HAP-1 (cell line): Measurements from ENCODE around the gene ALK.

ENCODE experiments used
- DNase-seq, 2 experiments: peaks; one replicate each; pipeline ENCODE4 v3.0.0-alpha.2; 2016 to 2020; ENCODE audit warnings: low spot score in 2 of 2
- H3K27me3 ChIP-seq: fragments of 250-450 bp; sonication (Bioruptor Pico); 2 replicates; pipeline ENCODE4 v1.5.1; 2020; ENCODE audit warnings: low read depth, mild to moderate bottlenecking, moderate library complexity
- H3K36me3 ChIP-seq: fragments of 250-450 bp; sonication (Bioruptor Pico); replicated peaks from 2 replicates; pipeline ENCODE4 v1.5.1; 2020; ENCODE audit warnings: mild to moderate bottlenecking
- H3K4me1 ChIP-seq: fragments of 250-450 bp; sonication (Bioruptor Pico); 2 replicates; pipeline ENCODE4 v1.5.1; 2020; ENCODE audit warnings: mild to moderate bottlenecking
- H3K4me3 ChIP-seq: fragments of 250-450 bp; sonication (Bioruptor Pico); 2 replicates; pipeline ENCODE4 v1.5.1; 2020; ENCODE audit warnings: mild to moderate bottlenecking, moderate library complexity
- H3K9me3 ChIP-seq: fragments of 250-450 bp; sonication (Bioruptor Pico); 2 replicates; pipeline ENCODE4 v1.5.1; 2020; ENCODE audit warnings: mild to moderate bottlenecking, moderate library complexity
- in situ Hi-C: fragments of 300-500 bp; cut with MboI; formaldehyde crosslinking; loops from 3 replicates; pipeline ENCODE4 v1.14.3; 2020; ENCODE audit warnings: low sequenced_read_pairs, inconsistent platforms, mixed read lengths

ALK gene

GRCh38 chr2:29490045-29490444 is 431.3 kb downstream of the ALK start:
- Histone ChIP-seq H3K27me3 (no peaks in the 10 kb centered on the region), H3K36me3 (no peaks in the 10 kb centered on the region), H3K4me3 (no peak overlapping the region), H3K4me1 (no peaks in the 10 kb centered on the region), H3K9me3 (no peaks in the 10 kb centered on the region)
- in situ Hi-C loops: no loop called here
- DNase-seq: no peak

DNA sequence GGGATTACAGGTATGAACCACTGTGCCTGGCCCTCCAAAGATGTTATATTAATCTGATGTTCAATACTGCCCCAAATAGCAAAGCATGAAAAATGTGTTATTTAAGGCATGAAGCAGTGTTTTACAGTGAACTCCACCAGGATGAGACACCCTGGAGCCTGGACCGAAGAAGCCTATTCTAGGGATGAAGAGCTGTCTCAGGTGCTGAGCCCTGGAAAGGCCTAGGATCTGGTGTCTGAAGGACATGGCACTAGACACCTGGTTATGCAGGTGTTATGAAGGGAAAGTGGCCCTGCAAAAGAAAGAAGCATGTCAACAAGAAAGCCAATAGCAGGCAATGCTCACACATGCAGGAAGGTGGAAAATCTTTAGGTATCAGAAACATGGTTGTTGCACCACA is 431.8 kb downstream of the ALK start:
- no peak for DNase-seq
- no peaks in the 10 kb centered on the region for H3K36me3 ChIP-seq
- H3K4me1 ChIP-seq: no peaks in the 10 kb centered on the region
- H3K4me3 ChIP-seq: no peak overlapping the region
- in situ Hi-C loops: no loop called here
- H3K27me3 ChIP-seq: 0 out of 2 replicates have a peak, but pooled peaks cover 3% of the 10 kb centered on the region
- H3K9me3 ChIP-seq: no peaks in the 10 kb centered on the region

- Histone ChIP-seq H3K4me1 (no peaks in the 10 kb centered on the region), H3K4me3 (no peak overlapping the region), H3K9me3 (no peaks in the 10 kb centered on the region), H3K27me3 (0 out of 2 replicates have a peak, but pooled peaks cover 6% of the 10 kb centered on the region), H3K36me3 (no peaks in the 10 kb centered on the region)
- no peak for DNase-seq
- in situ Hi-C loops: no loop called here
Measured at GRCh38 chr2:29487967-29488555, 433.3 kb downstream of the ALK start.

DNA sequence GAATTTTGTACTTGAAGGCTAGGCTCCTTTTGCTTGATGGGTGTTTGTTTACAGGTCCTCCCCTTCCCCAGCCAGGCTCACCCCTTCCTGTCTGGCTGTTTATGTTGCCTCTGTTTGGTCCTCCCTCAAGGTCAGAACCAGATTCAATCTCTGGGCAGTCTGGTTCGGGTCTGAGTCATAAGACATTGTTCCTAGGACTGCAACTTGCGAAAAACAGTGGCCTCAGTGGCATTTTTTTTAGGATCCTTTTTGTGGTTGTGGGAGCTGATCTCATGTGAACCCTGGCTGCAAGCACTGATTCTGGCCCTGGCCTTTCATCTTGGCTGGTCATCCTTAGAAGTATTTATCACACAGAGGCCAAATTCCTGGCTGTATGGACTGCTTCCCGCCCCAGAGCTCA is 435.8 kb downstream of the ALK start:
- no peak overlapping the region for H3K4me3 ChIP-seq
- no peaks in the 10 kb centered on the region for H3K4me1 ChIP-seq
- 0 out of 2 replicates have a peak, but pooled peaks cover 6% of the 10 kb centered on the region for H3K27me3 ChIP-seq
- DNase-seq: no peak
- in situ Hi-C loops: no loop called here
- no peaks in the 10 kb centered on the region for H3K36me3 ChIP-seq
- no peaks in the 10 kb centered on the region for H3K9me3 ChIP-seq

GRCh38 chr2:29485117-29485516 is 436.3 kb downstream of the ALK start:
- no peak for DNase-seq
- in situ Hi-C loops: no loop called here
- H3K9me3 ChIP-seq: no peaks in the 10 kb centered on the region
- H3K4me3 ChIP-seq: no peak overlapping the region
- H3K4me1 ChIP-seq: no peaks in the 10 kb centered on the region
- 0 out of 2 replicates have a peak, but pooled peaks cover 6% of the 10 kb centered on the region for H3K27me3 ChIP-seq
- no peaks in the 10 kb centered on the region for H3K36me3 ChIP-seq

DNA sequence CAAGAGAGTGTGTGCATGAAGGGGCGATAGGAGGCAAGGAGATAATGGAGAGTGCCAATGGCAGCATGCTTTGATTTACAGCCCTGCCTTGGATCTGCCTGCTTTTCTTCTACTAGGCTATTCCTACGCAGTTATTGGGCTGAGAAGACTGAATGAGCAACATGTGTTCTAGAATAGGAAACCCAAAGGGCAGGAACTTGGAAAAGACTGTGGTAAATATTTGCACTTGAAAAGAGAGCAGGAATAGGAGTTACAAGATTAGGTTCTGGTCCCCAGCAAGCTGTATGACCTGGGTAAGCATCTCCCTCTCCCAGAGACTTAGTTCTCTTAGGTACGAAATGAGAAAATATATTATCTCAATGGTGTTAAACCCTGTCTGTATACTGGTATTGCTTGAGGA is 438.5 kb downstream of the ALK start:
- DNase-seq: no peak
- Histone ChIP-seq H3K27me3 (0 out of 2 replicates have a peak, but pooled peaks cover 6% of the 10 kb centered on the region), H3K9me3 (no peaks in the 10 kb centered on the region), H3K4me3 (no peak overlapping the region), H3K36me3 (no peaks in the 10 kb centered on the region), H3K4me1 (no peaks in the 10 kb centered on the region)
- in situ Hi-C loops: no loop called here

- H3K27me3 ChIP-seq: 0 out of 2 replicates have a peak, but pooled peaks cover 6% of the 10 kb centered on the region
- no peaks in the 10 kb centered on the region for H3K4me1 ChIP-seq
- DNase-seq: no peak
- no peak overlapping the region for H3K4me3 ChIP-seq
- in situ Hi-C loops: no loop called here
- H3K36me3 ChIP-seq: no peaks in the 10 kb centered on the region
- no peaks in the 10 kb centered on the region for H3K9me3 ChIP-seq
Measured at GRCh38 chr2:29482348-29482747, 439.0 kb downstream of the ALK start.

DNA sequence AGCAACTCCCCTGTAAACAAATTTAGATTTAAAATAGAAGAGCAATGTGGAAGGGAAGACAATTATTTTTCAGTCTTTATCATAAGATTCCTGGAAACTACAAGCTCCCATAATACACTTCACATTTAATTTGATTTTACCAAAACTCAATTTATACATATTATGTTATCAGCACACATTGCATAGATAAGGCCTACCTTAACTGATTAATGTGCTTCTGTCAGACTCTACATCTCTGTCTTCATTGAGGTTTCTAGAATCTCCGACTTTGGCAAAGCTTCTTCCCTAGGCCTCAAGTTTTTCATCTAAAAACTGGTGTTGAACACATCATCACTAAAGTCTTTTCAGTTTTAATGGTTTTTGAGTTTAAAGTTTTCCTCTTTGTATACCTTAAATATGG is 440.1 kb downstream of the ALK start:
- H3K4me1 ChIP-seq: no peaks in the 10 kb centered on the region
- no peak overlapping the region for H3K4me3 ChIP-seq
- in situ Hi-C loops: no loop called here
- DNase-seq: no peak
- no peaks in the 10 kb centered on the region for H3K36me3 ChIP-seq
- no peaks in the 10 kb centered on the region for H3K9me3 ChIP-seq
- 0 out of 2 replicates have a peak, but pooled peaks cover 6% of the 10 kb centered on the region for H3K27me3 ChIP-seq

DNA sequence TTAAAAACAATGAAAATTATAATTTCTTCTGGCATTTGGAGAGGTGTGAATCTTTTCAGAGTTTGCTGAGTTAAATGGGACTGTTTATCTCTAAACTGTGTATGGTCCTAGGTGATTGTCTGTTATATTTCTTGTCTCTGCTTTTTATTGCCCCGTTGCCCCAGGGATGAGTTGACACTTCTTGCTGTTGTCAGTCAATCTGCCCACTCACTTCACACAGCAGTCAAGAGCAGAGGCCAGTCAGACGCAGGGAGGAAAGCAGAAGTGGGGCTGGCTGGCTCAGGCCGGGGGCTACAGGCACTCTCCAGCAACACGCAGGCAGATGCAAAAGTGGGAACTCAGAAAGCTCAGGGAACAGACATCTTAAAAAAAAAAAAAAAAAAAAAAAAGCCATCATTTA is 441.0 kb downstream of the ALK start:
- Histone ChIP-seq H3K4me1 (no peaks in the 10 kb centered on the region), H3K36me3 (no peaks in the 10 kb centered on the region), H3K9me3 (no peaks in the 10 kb centered on the region), H3K4me3 (no peak overlapping the region), H3K27me3 (0 out of 2 replicates have a peak, but pooled peaks cover 6% of the 10 kb centered on the region)
- in situ Hi-C loops: no loop called here
- DNase-seq: no peak

DNA sequence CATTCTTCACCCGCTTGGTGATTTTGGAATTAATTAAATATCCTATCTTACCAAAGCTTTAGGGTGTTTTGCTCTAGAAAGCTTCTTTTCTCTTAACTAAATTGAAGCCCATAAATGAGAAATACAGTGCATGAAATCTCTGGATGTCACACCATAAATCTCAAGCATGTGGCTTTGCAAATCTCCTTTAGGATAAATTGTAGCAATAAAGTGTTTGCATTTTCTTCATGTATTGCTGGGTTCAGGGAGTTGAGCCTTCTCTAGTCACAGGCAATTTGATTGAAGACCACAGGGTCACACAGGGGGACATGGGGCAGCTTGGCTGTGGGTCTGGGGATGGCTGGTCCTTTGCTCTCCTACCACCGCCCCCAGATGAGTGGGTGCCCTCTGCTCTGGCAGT is 442.0 kb downstream of the ALK start:
- no peak for DNase-seq
- no peaks in the 10 kb centered on the region for H3K9me3 ChIP-seq
- H3K27me3 ChIP-seq: 0 out of 2 replicates have a peak, but pooled peaks cover under 1% of the 10 kb centered on the region
- in situ Hi-C loops: no loop called here
- no peaks in the 10 kb centered on the region for H3K4me1 ChIP-seq
- H3K4me3 ChIP-seq: no peak overlapping the region
- H3K36me3 ChIP-seq: no peaks in the 10 kb centered on the region

- H3K9me3 ChIP-seq: no peaks in the 10 kb centered on the region
- DNase-seq: no peak
- in situ Hi-C loops: no loop called here
- H3K4me3 ChIP-seq: no peak overlapping the region
- H3K27me3 ChIP-seq: no peaks in the 10 kb centered on the region
- no peaks in the 10 kb centered on the region for H3K36me3 ChIP-seq
- no peaks in the 10 kb centered on the region for H3K4me1 ChIP-seq
Measured at GRCh38 chr2:29478641-29479040, 442.7 kb downstream of the ALK start.

DNA sequence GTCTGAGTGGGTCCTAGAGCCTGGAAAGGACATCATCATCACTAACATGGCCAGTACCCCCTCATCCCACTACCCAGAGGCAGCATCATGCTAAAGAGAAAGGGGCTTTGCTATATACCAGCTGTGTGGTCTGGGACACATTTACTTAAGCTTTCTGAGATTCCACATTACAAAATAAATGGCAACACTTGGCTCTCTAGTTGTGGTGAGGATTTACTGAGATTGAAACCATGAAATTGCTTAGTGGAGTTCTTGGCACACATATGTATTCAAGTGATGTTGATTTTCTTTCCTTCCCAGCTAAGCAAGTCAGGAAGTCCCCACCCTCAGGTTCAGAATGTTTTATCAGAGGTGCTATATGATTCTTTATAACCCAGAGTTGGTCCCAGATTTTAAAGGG is 444.2 kb downstream of the ALK start:
- Histone ChIP-seq H3K4me1 (no peaks in the 10 kb centered on the region), H3K9me3 (no peaks in the 10 kb centered on the region; the same call in 1 of the 2 replicates), H3K27me3 (no peaks in the 10 kb centered on the region), H3K36me3 (no peaks in the 10 kb centered on the region), H3K4me3 (no peak overlapping the region)
- no peak for DNase-seq
- in situ Hi-C loops: no loop called here

DNA sequence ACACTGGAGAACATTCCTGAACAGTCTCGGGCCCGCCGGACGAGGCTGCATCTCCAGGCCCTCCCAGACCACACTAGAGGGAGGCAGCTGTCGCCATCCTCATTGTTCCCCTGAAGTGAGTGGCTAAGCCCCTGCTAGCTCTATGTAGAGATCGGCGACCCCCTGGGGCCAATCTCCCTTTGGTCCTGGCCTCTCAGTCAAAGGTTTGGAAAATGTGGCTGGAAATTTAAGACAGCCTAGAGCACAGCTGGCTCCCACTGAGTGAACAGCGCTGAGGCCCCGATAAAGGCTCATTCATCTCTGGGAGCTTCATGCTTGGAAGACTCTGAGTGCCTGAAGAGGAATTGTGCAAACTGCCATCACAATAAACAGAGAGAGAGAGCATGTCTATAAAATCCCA is 445.9 kb downstream of the ALK start:
- Histone ChIP-seq H3K36me3 (no peaks in the 10 kb centered on the region), H3K9me3 (no peaks in the 10 kb centered on the region; the same call in 1 of the 2 replicates), H3K4me1 (no peaks in the 10 kb centered on the region), H3K27me3 (no peaks in the 10 kb centered on the region), H3K4me3 (no peak overlapping the region)
- DNase-seq: no peak
- in situ Hi-C loops: no loop called here

- DNase-seq: no peak
- Histone ChIP-seq H3K36me3 (no peaks in the 10 kb centered on the region), H3K4me3 (no peak overlapping the region), H3K27me3 (no peaks in the 10 kb centered on the region), H3K9me3 (no peaks in the 10 kb centered on the region; the same call in 1 of the 2 replicates), H3K4me1 (no peaks in the 10 kb centered on the region)
- in situ Hi-C loops: no loop called here
Measured at GRCh38 chr2:29469961-29470360, 451.4 kb downstream of the ALK start.

GRCh38 chr2:29469516-29469915 is 451.9 kb downstream of the ALK start:
- no peak for DNase-seq
- Histone ChIP-seq H3K4me3 (no peak overlapping the region), H3K27me3 (no peaks in the 10 kb centered on the region), H3K36me3 (no peaks in the 10 kb centered on the region), H3K9me3 (no peaks in the 10 kb centered on the region; the same call in 1 of the 2 replicates), H3K4me1 (no peaks in the 10 kb centered on the region)
- in situ Hi-C loops: no loop called here
